Measurements from ENCODE around the gene MROH2B.

MROH2B gene

GRCh38 chr5:41071242-41071641 lies at the start of gene MROH2B:
Gene MROH2B (minus strand): TSS chr5:41071342. CDS start chr5:41070852, 490 bp downstream.
- no peak for DNase-seq (ENCODE audit: low spot score)

- no peak for DNase-seq (ENCODE audit: low spot score)
Measured at GRCh38 chr5:41120600-41120999, 49.5 kb upstream of the MROH2B start.

- DNase-seq (ENCODE audit: low spot score): no peak
Measured at GRCh38 chr5:41118177-41118576, 47.0 kb upstream of the MROH2B start.

GRCh38 chr5:41115281-41115680 lies 44.1 kb upstream of the MROH2B start:
- no peak for DNase-seq (ENCODE audit: low spot score)

- no peak for DNase-seq (ENCODE audit: low spot score)
Measured at GRCh38 chr5:41112486-41113455, 41.6 kb upstream of the MROH2B start.

GRCh38 chr5:41109186-41109585 lies 38.0 kb upstream of the MROH2B start:
- no peak for DNase-seq (ENCODE audit: low spot score)

- no peak for DNase-seq (ENCODE audit: low spot score)
Measured at GRCh38 chr5:41102341-41102740, 31.2 kb upstream of the MROH2B start.

GRCh38 chr5:41097642-41098041 lies 26.5 kb upstream of the MROH2B start:
- DNase-seq (ENCODE audit: low spot score): no peak

- DNase-seq (ENCODE audit: low spot score): no peak
Measured at GRCh38 chr5:41095324-41096101, 24.4 kb upstream of the MROH2B start.

- DNase-seq (ENCODE audit: low spot score): no peak
Measured at GRCh38 chr5:41094871-41095270, 23.7 kb upstream of the MROH2B start.

- no peak for DNase-seq (ENCODE audit: low spot score)
Measured at GRCh38 chr5:41093803-41094202, 22.7 kb upstream of the MROH2B start.

GRCh38 chr5:41087461-41087860 lies 16.3 kb upstream of the MROH2B start:
- DNase-seq (ENCODE audit: low spot score): no peak

GRCh38 chr5:41083306-41083705 lies 12.2 kb upstream of the MROH2B start:
- no peak for DNase-seq (ENCODE audit: low spot score)

GRCh38 chr5:41071975-41072374 lies 833 bp upstream of the MROH2B start:
- no peak for DNase-seq (ENCODE audit: low spot score)

- no peak for DNase-seq (ENCODE audit: low spot score)
Measured at GRCh38 chr5:41067714-41068568, 3.2 kb downstream of the MROH2B start.

- no peak for DNase-seq (ENCODE audit: low spot score)
Measured at GRCh38 chr5:41065691-41066335, 5.3 kb downstream of the MROH2B start.

GRCh38 chr5:41057940-41058339 lies 13.2 kb downstream of the MROH2B start:
- DNase-seq (ENCODE audit: low spot score): no peak

- DNase-seq (ENCODE audit: low spot score): no peak
Measured at GRCh38 chr5:41057231-41057630, 13.9 kb downstream of the MROH2B start.

GRCh38 chr5:41048986-41049385 lies 22.2 kb downstream of the MROH2B start:
- DNase-seq (ENCODE audit: low spot score): no peak

- no peak for DNase-seq (ENCODE audit: low spot score)
Measured at GRCh38 chr5:41043109-41043747, 27.9 kb downstream of the MROH2B start.

GRCh38 chr5:41032973-41033372 lies 38.2 kb downstream of the MROH2B start:
- DNase-seq (ENCODE audit: low spot score): no peak
